AG09319 (cell line): ENCODE measurements around the gene PRDM4.

Source experiments
- DNase-seq: peaks from one replicate; pipeline ENCODE4 v3.0.0-alpha.2; 2010; ENCODE audit warnings: low read depth; ENCODE audit errors: extremely low read depth
- CTCF ChIP-seq: IDR thresholded peaks from 2 replicates; pipeline ENCODE4 v1.5.1; 2011; ENCODE audit warnings: low read depth, mild to moderate bottlenecking, inconsistent platforms, low read length, moderate library complexity

The PRDM4 gene

GRCh38 chr12:107791465-107792089, 30.6 kb upstream of the PRDM4 start:
- no peak for TF ChIP-seq CTCF
- no peak for DNase-seq

GRCh38 chr12:107788690-107789458, 27.9 kb upstream of the PRDM4 start:
- no peak for DNase-seq
- no peak for TF ChIP-seq CTCF

DNA sequence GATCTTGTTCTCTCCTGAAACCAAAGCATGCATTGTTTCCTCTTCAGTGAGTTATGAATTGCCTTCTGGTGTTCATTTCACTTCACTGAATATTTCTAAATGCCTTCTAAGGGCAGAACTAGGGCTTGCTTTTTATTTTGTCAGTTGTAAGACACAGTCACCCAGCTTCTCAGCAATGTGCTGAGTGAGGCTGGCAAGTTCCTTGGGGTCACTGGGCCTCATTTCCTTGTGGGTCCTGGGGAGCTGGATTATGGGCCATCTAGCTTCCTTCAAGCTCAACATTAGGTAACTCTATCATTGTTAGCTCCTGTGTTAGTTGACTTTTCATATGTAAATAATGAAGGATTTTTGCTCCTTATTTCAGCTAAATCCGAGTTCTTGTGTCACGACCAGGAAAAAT, 27.3 kb upstream of the PRDM4 start:
- no peak for TF ChIP-seq CTCF

DNA sequence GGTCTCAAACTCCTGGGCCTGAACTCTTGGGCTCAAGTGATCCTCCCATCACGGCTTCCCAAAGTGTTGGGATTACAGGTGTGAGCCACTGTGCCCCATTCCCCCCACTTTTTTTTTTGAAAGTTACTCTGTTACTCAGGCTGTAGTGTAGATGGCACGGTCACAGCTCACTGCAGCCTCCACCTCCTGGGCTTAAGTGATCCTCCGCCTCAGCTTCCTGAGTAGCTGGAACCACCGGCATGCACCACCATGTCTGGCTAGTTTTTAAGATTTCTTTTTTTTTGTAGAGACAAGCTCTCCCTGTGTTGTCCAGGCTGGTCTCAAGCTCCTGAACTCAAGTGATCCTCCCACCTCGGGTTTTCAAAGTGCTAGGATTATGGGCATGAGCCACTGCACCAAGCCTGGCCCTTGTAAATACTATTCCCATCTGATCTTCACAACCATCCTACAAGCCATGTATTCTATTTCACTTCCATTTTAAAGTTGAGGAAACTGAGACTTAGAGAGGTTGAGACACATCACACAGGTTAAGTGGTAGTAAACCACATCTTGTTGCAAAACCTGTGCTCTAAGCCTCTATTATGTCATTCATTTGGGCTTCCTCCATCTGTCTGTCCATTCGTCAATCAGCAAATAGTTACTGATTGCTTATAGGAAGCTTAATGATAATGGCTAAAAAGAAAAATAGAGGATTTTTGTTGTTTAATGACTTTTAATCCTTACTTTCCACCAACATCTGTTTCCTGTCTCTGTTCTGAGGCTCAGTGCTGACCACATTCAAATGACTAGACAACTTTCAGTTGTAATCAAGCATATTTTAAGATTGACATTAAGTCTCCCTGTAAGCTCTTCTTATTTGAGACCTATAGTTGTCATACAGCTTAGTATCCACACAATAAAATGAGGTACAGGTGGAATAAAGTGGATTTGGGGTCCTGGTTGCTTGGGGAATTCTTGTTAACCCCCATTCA, 22.8 kb upstream of the PRDM4 start:
- no peak for DNase-seq
- TF ChIP-seq CTCF, result no peak

More for the DNA sequence above, 27.3 kb upstream of the PRDM4 start:
- DNase-seq, result no peak

DNA sequence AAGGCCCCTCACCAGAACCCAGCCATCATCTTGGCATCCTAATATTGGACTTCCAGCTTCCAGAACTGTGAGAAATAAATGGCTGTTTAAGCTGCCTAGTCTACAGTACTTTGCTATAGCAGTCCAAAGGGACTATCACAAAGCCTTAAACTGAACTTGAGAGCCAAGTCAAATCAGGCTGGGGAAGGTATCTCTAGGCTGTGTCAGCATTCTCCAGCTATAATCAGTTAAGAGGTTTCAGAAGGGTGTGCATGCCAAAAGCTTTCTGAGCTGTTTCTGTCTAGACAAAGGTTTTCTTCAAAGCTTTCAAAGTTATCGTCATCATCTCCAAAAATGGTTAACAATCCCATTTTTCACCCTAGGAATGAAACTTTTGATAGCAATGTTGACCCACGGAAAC, 21.1 kb upstream of the PRDM4 start:
- no peak for TF ChIP-seq CTCF
- no peak for DNase-seq

- TF ChIP-seq CTCF, result no peak
- no peak for DNase-seq
Observed at GRCh38 chr12:107780298-107780697, 19.4 kb upstream of the PRDM4 start.
